Myocyte (in vitro differentiated cells): ENCODE results near the gene DPF1. TPM values are rescaled to one million over a fixed set of nuclear protein-coding genes. Genes with fewer than 3 reads are reported as not detected.
"Not testable (repeated sequence)": the region's sequence is repeated elsewhere in the genome, so short reads cannot be mapped to it uniquely, and the experiment has no call there.

Experiments
- DNase-seq: peaks from one replicate; pipeline ENCODE4 v3.0.0-alpha.2; 2012; ENCODE audit warnings: low read depth
- total RNA-seq: library from RNA; depleted of rRNA; stranded (reverse); fragments of >200 nt; gene quantifications from 2 replicates; pipeline ENCODE4 v1.2.3, GENCODE V29; 2014

Gene DPF1
- total RNA-seq, 1 donor from 2014 or later, result 1.7 TPM

DNA sequence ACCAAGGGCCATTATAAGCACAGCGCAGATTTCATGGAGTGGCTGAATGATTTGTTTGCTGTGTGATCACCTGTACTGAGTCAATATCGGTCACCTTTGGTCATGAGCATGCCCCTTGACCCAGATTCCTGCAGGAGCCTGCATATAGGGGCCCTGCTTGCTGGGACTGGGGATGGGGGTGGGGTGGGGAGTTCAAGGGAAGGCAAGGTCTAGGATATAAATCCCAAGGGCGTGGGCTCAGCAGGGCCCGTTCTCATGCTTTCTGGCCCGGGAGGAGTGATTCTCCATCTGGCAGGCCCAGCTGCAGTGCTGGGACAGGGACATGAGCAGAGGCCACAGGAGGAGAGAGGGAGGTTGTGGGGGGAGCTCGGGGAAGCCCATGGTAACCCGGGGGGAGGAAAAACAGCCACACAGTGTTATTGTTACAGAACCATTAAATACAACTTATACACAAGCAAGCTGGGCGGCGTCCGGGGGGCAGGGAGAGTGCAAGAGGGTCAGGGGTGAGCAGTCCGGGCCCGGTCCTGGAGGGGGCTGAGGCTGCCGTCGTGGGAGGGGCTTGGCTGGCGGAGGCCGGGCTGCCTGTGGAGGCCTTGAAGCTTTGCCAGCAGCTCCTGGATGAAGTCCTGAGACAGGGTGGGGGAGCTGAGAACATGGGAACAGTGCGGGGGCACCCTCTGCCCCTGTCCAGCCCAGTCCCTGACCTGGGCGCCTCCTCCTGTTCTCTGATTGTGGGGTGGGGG lies 27.0 kb upstream of the DPF1 start:
- DNase-seq, result no peak

- no peak for DNase-seq
Measured at GRCh38 chr19:38250428-38250820, 26.4 kb upstream of the DPF1 start.

- no peak for DNase-seq
Measured at GRCh38 chr19:38248421-38248820, 24.4 kb upstream of the DPF1 start.

GRCh38 chr19:38247734-38248268 lies 23.8 kb upstream of the DPF1 start:
- no peak for DNase-seq

- no peak for DNase-seq
Measured at GRCh38 chr19:38247126-38247525, 23.1 kb upstream of the DPF1 start.

- DNase-seq, result no peak
Measured at GRCh38 chr19:38245826-38246498, 21.9 kb upstream of the DPF1 start.

DNA sequence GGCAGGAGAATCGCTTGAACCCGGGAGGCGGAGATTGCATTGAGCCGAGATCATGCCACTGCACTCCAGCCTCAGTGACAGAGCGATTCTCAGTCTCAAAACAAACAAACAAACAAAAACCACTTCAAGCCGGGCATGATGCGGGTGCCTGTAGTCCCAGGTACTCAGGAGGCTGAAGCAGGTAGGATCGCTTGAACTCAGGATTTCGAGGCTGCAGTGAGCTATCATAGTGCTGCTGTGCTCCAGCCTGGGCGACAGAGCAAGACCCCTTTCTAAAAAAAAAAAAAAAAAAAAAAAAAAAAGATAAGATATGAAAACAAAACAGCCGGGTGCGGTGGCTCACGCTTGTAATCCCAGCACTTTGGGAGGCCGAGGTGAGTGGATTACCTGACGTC lies 19.3 kb upstream of the DPF1 start:
- DNase-seq, result no peak

DNA sequence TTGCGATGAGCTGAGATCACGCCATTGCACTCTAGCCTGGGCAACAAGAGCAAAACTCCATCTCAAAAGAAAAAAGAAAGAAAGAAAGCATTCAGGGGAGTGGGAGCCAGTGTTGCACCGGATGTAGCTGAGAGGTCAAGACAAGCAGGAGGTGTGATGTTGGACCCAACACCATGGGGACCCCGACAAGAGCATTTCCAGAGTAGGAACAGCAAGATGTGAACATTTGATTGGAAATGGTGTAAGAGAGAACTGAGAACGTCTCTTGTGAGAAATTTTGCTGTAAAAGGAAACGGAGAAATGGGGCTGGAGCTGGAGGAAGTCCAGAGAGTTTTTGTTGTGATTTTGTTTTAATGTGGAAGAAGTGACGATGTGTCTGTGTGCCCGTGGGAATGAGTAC lies 15.8 kb upstream of the DPF1 start:
- no peak for DNase-seq

GRCh38 chr19:38234615-38235014 lies 10.6 kb upstream of the DPF1 start:
- DNase-seq, result no peak

- peak; percentile 76 for DNase-seq
Measured at GRCh38 chr19:38233740-38234251, 9.8 kb upstream of the DPF1 start.

GRCh38 chr19:38231918-38232317 lies 7.9 kb upstream of the DPF1 start:
- no peak for DNase-seq

DNA sequence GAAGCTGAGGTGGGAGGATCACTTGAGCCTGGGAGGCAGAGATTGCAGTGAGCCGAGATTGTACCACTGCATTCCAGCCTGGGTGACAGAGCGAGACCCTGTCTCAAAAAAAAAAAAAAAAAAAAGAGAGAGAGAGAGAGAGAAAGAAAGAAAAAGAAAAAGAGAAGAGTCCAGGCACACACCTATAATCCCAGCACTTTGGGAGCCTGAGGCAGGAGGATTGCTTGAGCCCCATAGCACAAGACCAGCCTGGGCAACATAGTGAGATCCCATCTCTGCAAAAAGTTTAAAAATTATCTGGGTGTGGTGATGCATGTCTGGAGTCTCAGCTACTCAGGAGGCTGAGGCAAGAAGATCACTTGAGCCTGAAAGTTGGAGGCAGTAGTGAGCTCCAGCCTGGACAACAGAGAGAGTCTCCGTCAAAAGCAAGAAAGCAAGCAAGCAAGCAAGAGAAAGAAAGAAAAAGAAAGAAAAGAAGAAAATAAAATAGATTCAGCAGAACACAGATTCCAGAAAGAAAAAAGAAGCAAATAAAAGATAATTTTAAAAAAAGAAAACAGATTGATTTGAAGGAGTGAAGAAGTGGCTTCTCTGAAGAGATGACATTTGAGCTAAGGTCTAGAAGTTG lies 6.6 kb upstream of the DPF1 start:
- not testable (repeated sequence) for DNase-seq

DNA sequence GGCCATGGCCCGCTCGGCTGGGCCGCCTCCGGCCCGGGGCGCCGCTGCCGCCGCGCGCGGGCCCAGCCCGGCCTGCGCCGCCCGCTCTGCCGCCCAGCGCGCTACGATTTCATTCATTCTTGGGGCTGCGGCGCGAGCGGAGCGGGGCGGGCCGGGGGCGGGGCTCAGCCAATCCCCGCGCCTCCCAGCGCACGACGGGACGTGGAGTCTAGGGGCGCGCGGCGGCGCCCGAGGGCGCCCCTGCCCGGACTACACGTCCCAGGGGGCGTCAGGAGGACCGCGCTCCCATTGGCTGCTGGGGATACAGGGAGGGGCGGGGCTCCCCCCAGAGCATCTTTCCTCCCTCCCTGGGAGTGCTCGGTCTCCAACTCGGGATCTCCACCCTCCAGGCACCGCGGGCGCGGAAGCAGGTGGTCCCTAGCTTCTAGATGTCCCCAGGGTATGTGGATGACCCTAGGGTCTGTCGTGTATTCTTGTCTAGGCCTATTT lies 5.6 kb upstream of the DPF1 start:
- DNase-seq, result peak; percentile 88

GRCh38 chr19:38228491-38229439 lies 4.7 kb upstream of the DPF1 start:
- DNase-seq, result no peak

DNA sequence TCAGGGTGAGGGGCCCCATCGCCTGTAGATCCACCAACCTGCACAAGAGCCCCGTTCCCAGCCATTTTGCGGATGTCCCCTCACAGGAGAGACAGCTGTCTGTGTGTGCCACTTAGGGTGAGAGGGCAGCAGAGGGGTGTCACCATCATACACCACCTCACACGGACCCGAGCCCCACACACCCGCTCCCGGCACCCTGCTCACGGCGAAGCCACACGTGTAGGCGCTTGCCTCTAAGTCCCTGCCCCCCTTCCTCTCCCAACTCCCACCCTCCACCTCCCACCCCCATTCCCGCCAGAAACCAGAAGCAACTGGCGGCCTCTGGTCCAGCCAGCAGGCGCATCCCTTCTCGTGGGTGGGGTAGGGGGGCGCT lies 4.0 kb upstream of the DPF1 start:
- DNase-seq, result no peak

DNA sequence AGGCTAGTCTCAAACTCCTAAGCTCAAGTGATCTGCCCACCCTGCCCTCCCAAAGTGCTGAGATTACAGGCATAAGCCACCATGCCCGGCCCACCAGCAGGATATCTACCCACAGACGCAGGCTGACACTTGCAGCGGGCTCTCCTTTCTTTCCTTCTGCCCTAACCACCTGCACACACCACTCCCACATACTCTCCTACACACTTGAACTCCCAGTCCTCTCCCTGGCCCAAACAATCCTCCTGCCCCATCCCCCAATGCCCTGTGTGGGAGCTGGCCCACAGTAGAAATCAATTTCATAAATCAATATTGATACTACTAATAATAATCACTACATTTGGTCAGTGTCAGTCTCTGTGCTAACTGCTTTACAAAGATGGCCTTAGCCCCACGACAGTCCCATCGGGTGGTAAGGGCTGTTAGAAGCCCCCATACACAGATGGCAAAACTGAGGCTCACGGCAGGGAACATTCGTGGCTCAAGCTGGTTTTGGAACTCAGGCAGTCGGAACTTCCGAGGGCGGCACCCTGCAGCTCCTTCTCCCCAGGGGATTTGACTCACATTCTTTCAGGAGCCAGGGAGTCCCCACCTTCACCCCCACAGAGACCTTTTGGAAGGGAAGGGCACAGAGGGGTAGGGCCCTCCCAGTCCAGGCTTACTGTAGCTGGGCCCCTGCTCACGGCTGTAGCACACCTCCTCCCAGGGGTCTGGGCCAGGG lies 3.4 kb upstream of the DPF1 start:
- DNase-seq, result no peak

GRCh38 chr19:38224863-38225218 lies 819 bp upstream of the DPF1 start:
- not testable (repeated sequence) for DNase-seq

DNA sequence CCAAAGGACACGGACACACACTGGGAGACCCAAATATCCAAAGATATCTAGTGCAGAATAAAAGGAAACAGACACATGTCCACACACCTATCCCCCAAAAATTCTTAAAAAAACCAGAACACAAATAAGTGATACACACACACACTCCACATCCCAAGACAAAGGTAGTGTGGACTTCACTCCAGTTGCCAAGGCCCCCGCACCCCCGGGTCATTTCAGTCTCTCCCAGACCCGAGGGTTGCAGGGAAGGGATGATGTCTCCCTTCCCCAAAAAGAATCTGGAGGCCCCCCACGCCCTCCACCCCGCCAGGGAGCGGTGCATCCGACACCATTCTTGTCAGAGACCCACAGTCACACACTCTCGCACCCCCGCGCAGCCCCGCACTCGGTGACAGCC lies 407 bp downstream of the DPF1 start:
- no peak for DNase-seq

GRCh38 chr19:38223119-38223523 lies 901 bp downstream of the DPF1 start:
- DNase-seq, result no peak
